Ishikawa (cell line): ENCODE results near the gene CDH24.

Source experiments
- CEBPB ChIP-seq: IDR thresholded peaks from 2 replicates; pipeline ENCODE4 v1.6.1; 2012
- CREB1 ChIP-seq: IDR thresholded peaks from 2 replicates; pipeline ENCODE4 v1.6.1; 2012; ENCODE audit warnings: low read depth
- EP300 ChIP-seq: IDR thresholded peaks from 2 replicates; pipeline ENCODE4 v1.6.1; 2012; ENCODE audit warnings: borderline replicate concordance
- FOXM1 ChIP-seq: IDR thresholded peaks from 2 replicates; pipeline ENCODE4 v1.6.1; 2012; ENCODE audit warnings: low read depth, borderline replicate concordance
- MAX ChIP-seq: IDR thresholded peaks from 2 replicates; pipeline ENCODE4 v1.6.1; 2012
- NFIC ChIP-seq: IDR thresholded peaks from 2 replicates; pipeline ENCODE4 v1.6.1; 2012
- RAD21 ChIP-seq: IDR thresholded peaks from 2 replicates; pipeline ENCODE4 v1.6.1; 2012; ENCODE audit warnings: low read depth
- REST ChIP-seq: IDR thresholded peaks from 2 replicates; pipeline ENCODE4 v1.6.1; 2012; ENCODE audit warnings: low read depth, mild to moderate bottlenecking
- TAF1 ChIP-seq: IDR thresholded peaks from 2 replicates; pipeline ENCODE4 v1.6.1; 2012; ENCODE audit warnings: low read depth, mild to moderate bottlenecking
- TCF12 ChIP-seq: IDR thresholded peaks from 2 replicates; pipeline ENCODE4 v1.6.1; 2012; ENCODE audit warnings: low read depth
- YY1 ChIP-seq: IDR thresholded peaks from 2 replicates; pipeline ENCODE4 v1.6.1; 2012; ENCODE audit warnings: low read depth
- ZBTB7A ChIP-seq: IDR thresholded peaks from 2 replicates; pipeline ENCODE4 v1.6.1; 2012; ENCODE audit warnings: low read depth

- TF ChIP-seq CREB1 (no peak), CEBPB (no peak), REST (no peak), MAX (no peak), EP300 (no peak), YY1 (no peak), RAD21 (no peak), FOXM1 (no peak), ZBTB7A (no peak), TCF12 (no peak), TAF1 (no peak), NFIC (no peak)
These were observed 17.2 kb downstream of the CDH24 start for GRCh38 chr14:23040100-23040499.
